Kidney (tissue), 14 donors: ENCODE measurements around the gene ECM2. TPM values are rescaled to one million over a fixed set of nuclear protein-coding genes. Genes with fewer than 3 reads are reported as not detected.

Source experiments
- DNase-seq, 5 donors: peaks; one replicate each; pipeline ENCODE4 v3.0.0-alpha.2; 2013 to 2020
- FAIRE-seq: peaks from 2 replicates; lab custom pipeline; 2012; peaks lifted over from hg19 to GRCh38; lab: Jason Lieb, UNC
- H3K27ac ChIP-seq, 2 donors: one replicate each; pipeline ENCODE4 v1.7.0; 2013; ENCODE audit warnings: low read depth in 2 of 2, low read length in 2 of 2, inconsistent platforms in 1 of 2
- H3K27me3 ChIP-seq: one replicate; pipeline ENCODE4 v1.7.1; 2013; ENCODE audit warnings: low read length, inconsistent platforms; ENCODE audit not compliant: control insufficient read depth, insufficient read depth
- H3K36me3 ChIP-seq, 3 donors: one replicate each; pipeline versions ENCODE4 v1.7.0 to v1.7.1; 2013; ENCODE audit warnings: low read length in 3 of 3, control low read depth in 1 of 3, inconsistent platforms in 1 of 3; ENCODE audit not compliant: insufficient read depth in 3 of 3, control insufficient read depth in 2 of 3
- H3K4me1 ChIP-seq, 3 donors: one replicate each; pipeline versions ENCODE4 v1.7.0 to v1.7.1; 2013; ENCODE audit warnings: low read length in 3 of 3, inconsistent platforms in 1 of 3, low read depth in 1 of 3; ENCODE audit not compliant: control insufficient read depth in 2 of 3, insufficient read depth in 2 of 3
- H3K4me3 ChIP-seq, 3 donors: one replicate each; pipeline versions ENCODE4 v1.7.0 to v1.8.1; 2013; ENCODE audit warnings: low read length in 3 of 3, control low read depth in 1 of 3, inconsistent platforms in 1 of 3
- H3K9ac ChIP-seq, 3 donors: one replicate each; pipeline versions ENCODE4 v1.7.0 to v1.7.1; 2013; ENCODE audit warnings: low read length in 3 of 3, control low read depth in 1 of 3, inconsistent platforms in 1 of 3
- H3K9me3 ChIP-seq, 3 donors: one replicate each; pipeline versions ENCODE4 v1.7.0 to v1.7.1; 2013; ENCODE audit warnings: low read length in 3 of 3, control low read depth in 1 of 3, inconsistent platforms in 1 of 3; ENCODE audit not compliant: control insufficient read depth in 2 of 3, insufficient read depth in 1 of 3
- intact Hi-C: fragments of 100-400 bp; cut with DNase I; formaldehyde crosslinking; loops from one replicate; pipeline ENCODE4 v1.11.1; 2022
- polyA plus RNA-seq: library from polyadenylated mRNA; stranded (reverse); fragments of 350-450 nt; fragmentation: Illumina TruSeq; extraction: RNeasy Lipid Tissue Mini Kit (QIAGEN cat#74804); gene quantifications from one replicate; pipeline ENCODE4 v1.2.3, GENCODE V29; 2014; ENCODE audit warnings: low read depth, low replicate concordance; ENCODE audit not compliant: insufficient read depth
- total RNA-seq: library from RNA; stranded (reverse); fragmentation: NEBNext Ultra II Directional; extraction: Animal tissue kit (Norgen Biotek cat#: 25700); gene quantifications from one replicate; pipeline ENCODE4 v1.2.1, GENCODE V29; 2021
- TF ChIP-seq, protein P1 (sequence below): IDR thresholded peaks from 3 replicates; pipeline ENCODE4 v1.5.1; 2012; ENCODE audit warnings: mild to moderate bottlenecking, moderate library complexity, borderline replicate concordance; ENCODE audit not compliant: insufficient read depth; ENCODE audit errors: extremely low read depth
- donor health status: control.
- donor health status: control.
- donor health status: control.
- donor health status: control.
- donor health status: control.
- donor health status: DM: yes; HTN: yes; CAD: no.
- donor health status: Normal renal cell carcinoma (clear cell type).

The ECM2 gene
- total and polyA plus RNA-seq, 2 donors from 2014 or later = 5.5 to 7.6 TPM

DNA sequence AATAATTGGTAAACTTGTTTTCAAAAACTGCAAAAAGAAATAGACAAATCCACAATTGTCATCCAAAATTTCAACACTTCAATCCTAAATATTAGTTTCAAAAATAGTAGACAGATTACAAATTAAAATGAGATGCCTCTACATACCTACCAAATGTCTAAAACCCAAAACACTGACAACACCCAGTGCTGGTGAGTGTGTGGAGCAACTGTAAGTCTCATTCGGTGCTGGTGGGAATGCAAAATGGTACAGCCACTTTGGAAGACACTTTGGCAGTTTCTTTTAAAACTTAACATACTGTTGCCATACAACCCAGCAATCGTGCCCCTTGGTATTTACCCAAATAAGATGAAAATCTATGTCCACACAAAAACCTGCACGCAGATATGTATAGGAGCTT, 6.7 kb downstream of the ECM2 start:
- intact Hi-C loops = no loop called here
- Histone ChIP-seq H3K36me3 (no peaks in the 10 kb centered on the region), H3K9me3 (peaks cover 0 to 6% (median 0%) of the 10 kb centered on the region in 3 donors), H3K9ac (no peak overlapping the region), H3K27me3 (no peaks in the 10 kb centered on the region), H3K4me3 (no peak overlapping the region), H3K27ac (no peak overlapping the region), H3K4me1 (peaks cover 0 to 3% (median 0%) of the 10 kb centered on the region in 3 donors)
- TF ChIP-seq, protein P1, sequence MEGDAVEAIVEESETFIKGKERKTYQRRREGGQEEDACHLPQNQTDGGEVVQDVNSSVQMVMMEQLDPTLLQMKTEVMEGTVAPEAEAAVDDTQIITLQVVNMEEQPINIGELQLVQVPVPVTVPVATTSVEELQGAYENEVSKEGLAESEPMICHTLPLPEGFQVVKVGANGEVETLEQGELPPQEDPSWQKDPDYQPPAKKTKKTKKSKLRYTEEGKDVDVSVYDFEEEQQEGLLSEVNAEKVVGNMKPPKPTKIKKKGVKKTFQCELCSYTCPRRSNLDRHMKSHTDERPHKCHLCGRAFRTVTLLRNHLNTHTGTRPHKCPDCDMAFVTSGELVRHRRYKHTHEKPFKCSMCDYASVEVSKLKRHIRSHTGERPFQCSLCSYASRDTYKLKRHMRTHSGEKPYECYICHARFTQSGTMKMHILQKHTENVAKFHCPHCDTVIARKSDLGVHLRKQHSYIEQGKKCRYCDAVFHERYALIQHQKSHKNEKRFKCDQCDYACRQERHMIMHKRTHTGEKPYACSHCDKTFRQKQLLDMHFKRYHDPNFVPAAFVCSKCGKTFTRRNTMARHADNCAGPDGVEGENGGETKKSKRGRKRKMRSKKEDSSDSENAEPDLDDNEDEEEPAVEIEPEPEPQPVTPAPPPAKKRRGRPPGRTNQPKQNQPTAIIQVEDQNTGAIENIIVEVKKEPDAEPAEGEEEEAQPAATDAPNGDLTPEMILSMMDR = no peak
- DNase-seq (no peak), FAIRE-seq (no peak)

DNA sequence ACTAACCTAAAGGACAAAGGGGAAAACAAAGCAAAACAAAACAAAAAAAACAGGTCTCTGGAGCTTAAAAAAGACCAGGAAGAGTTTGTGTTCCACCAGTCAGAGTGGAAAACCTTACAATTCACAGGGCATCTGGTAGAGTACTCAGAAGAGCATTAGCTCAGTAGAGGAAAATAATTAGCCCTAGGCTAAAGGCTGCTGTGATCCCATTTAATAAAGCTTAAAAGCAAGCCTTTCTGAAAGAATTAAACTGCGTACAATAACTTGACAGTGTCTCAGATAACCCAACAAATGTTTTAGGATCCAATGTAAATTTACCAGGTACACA, 7.3 kb downstream of the ECM2 start:
- no peak for DNase-seq
- TF ChIP-seq, protein P1 = no peak
- no peak for FAIRE-seq
- Histone ChIP-seq H3K27me3 (no peaks in the 10 kb centered on the region), H3K36me3 (no peaks in the 10 kb centered on the region), H3K27ac (no peak overlapping the region), H3K4me1 (peaks cover 0 to 3% (median 0%) of the 10 kb centered on the region in 3 donors), H3K4me3 (no peak overlapping the region), H3K9me3 (peaks cover 0 to 6% (median 0%) of the 10 kb centered on the region in 3 donors), H3K9ac (no peak overlapping the region)
- intact Hi-C loops = no loop called here

DNA sequence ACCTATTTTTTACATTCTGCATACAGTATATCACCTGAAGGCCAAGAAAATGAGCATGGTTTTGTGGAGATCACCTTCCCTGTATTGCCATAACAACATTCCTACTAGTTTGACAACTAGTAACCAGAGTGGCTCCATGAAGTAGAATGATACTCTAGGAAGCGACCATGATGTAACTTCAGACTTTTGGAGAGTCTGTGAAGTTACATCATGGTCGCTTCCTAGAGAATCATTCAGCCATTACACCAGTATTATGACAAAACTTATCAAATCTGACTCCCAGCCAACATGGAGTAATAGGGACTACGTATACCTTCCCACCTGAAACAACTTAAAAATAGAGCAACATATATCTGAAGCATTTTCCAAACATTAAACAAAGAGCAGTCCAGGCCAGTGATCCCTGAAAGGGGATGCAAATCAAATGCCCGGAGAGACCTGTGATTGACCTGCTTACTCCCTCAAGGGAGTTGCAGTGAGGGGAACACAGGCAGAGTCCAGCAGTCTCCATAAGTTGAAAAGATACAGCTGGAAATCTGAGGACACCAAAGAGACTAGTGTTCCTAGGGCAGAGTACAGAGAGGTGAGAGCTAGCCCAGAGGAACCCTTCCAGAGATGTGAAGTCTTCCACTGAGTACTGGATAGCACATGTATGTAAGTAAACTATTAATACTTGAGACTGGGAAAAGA, 7.8 kb downstream of the ECM2 start:
- H3K9ac ChIP-seq = no peak overlapping the region
- peaks cover 0 to 6% (median 0%) of the 10 kb centered on the region in 3 donors for H3K9me3 ChIP-seq
- no peak overlapping the region for H3K27ac ChIP-seq
- TF ChIP-seq, protein P1 = no peak
- intact Hi-C loops = no loop called here
- FAIRE-seq (no peak), DNase-seq (peak in 3 of 5 donors; percentile 34 to 80 (median 76))
- no peaks in the 10 kb centered on the region for H3K27me3 ChIP-seq
- no peak overlapping the region for H3K4me3 ChIP-seq
- H3K4me1 ChIP-seq = peaks cover 0 to 3% (median 0%) of the 10 kb centered on the region in 3 donors
- no peaks in the 10 kb centered on the region for H3K36me3 ChIP-seq
